HEK293 (cell line): ENCODE measurements around the gene SYT14.
A peak's percentile ranks its signal among the peaks of the same experiment; 100 is the strongest.

Experiments
- CTCF ChIA-PET: fragments of 350-600 bp; formaldehyde crosslinking; extraction: SDS; loops from one replicate; lab custom pipeline; 2021; ENCODE audit warnings: antibody characterized with exemption; lab: Yijun Ruan, JAX
- POLR2A ChIA-PET: fragments of 300-600 bp; formaldehyde crosslinking; extraction: SDS; loops from one replicate; lab custom pipeline; 2020; ENCODE audit warnings: antibody characterized with exemption, inconsistent platforms; lab: Yijun Ruan, JAX
- H3K27ac ChIP-seq: fragments of 200-500 bp; sonication (Bioruptor generic); 2 replicates; pipeline ENCODE4 v1.5.1; 2014; ENCODE audit warnings: low read depth, low read length, control low read depth, inconsistent platforms; ENCODE audit errors: extremely low read depth
- H3K36me3 ChIP-seq, 2 experiments: fragments of 200-500 bp in 1 of 2; sonication (Bioruptor generic) in 1 of 2; 1 replicate in 1 of 2; 2 replicates in 1 of 2; pipeline ENCODE4 v1.5.1; 2014 to 2017; ENCODE audit warnings: inconsistent platforms in 2 of 2, low read length in 2 of 2; ENCODE audit not compliant: control insufficient read depth in 2 of 2, insufficient read depth in 1 of 2
- H3K4me1 ChIP-seq: fragments of 200-500 bp; sonication (Bioruptor generic); 2 replicates; pipeline ENCODE4 v1.5.1; 2014; ENCODE audit warnings: mild to moderate bottlenecking, low read length, inconsistent platforms; ENCODE audit not compliant: control insufficient read depth, insufficient read depth
- H3K4me3 ChIP-seq: 2 replicates; pipeline ENCODE4 v1.5.1; 2011; ENCODE audit warnings: low read depth, mild to moderate bottlenecking, control low read depth, low read length, moderate library complexity
- H3K9me3 ChIP-seq: fragments of 200-500 bp; sonication (Bioruptor generic); 2 replicates; pipeline ENCODE4 v1.5.1; 2014; ENCODE audit warnings: low read depth, low read length, inconsistent platforms; ENCODE audit not compliant: control insufficient read depth, insufficient read depth
- BCL11A ChIP-seq: fragments of 450-650 bp; formaldehyde crosslinking; IDR thresholded peaks from 2 replicates; pipeline ENCODE4 v1.5.1; 2016; ENCODE audit warnings: low read depth, missing biosample characterization, missing genetic modification characterization
- FEZF1 ChIP-seq: fragments of 450-650 bp; formaldehyde crosslinking; IDR thresholded peaks from 2 replicates; pipeline ENCODE4 v1.5.1; 2016; ENCODE audit warnings: missing biosample characterization, missing genetic modification characterization
- GFI1B ChIP-seq: fragments of 450-650 bp; formaldehyde crosslinking; IDR thresholded peaks from 2 replicates; pipeline ENCODE4 v1.5.1; 2016; ENCODE audit warnings: missing biosample characterization, missing genetic modification characterization
- GLI4 ChIP-seq: fragments of 450-650 bp; formaldehyde crosslinking; IDR thresholded peaks from 2 replicates; pipeline ENCODE4 v1.5.1; 2016; ENCODE audit warnings: missing biosample characterization, missing genetic modification characterization
- GLIS2 ChIP-seq: fragments of 450-650 bp; formaldehyde crosslinking; IDR thresholded peaks from 2 replicates; pipeline ENCODE4 v1.5.1; 2016; ENCODE audit warnings: missing biosample characterization, missing genetic modification characterization
- KLF10 ChIP-seq: fragments of 450-650 bp; IDR thresholded peaks from 2 replicates; pipeline ENCODE4 v1.5.1; 2018; ENCODE audit warnings: missing biosample characterization, mild to moderate bottlenecking, missing genetic modification characterization
- KLF8 ChIP-seq: fragments of 450-650 bp; formaldehyde crosslinking; IDR thresholded peaks from 2 replicates; pipeline ENCODE4 v1.5.1; 2016; ENCODE audit warnings: missing biosample characterization, missing genetic modification characterization
- PATZ1 ChIP-seq: fragments of 450-650 bp; formaldehyde crosslinking; IDR thresholded peaks from 2 replicates; pipeline ENCODE4 v1.5.1; 2016; ENCODE audit warnings: missing biosample characterization, missing genetic modification characterization
- PRDM6 ChIP-seq: fragments of 450-650 bp; formaldehyde crosslinking; IDR thresholded peaks from 2 replicates; pipeline ENCODE4 v1.5.1; 2017; ENCODE audit warnings: missing biosample characterization, missing genetic modification characterization
- SP3 ChIP-seq: fragments of 450-650 bp; formaldehyde crosslinking; IDR thresholded peaks from 2 replicates; pipeline ENCODE4 v1.5.1; 2016; ENCODE audit warnings: missing biosample characterization, missing genetic modification characterization
- SP7 ChIP-seq: fragments of 450-650 bp; formaldehyde crosslinking; IDR thresholded peaks from 2 replicates; pipeline ENCODE4 v1.5.1; 2016; ENCODE audit warnings: missing biosample characterization, missing genetic modification characterization
- WT1 ChIP-seq: fragments of 450-650 bp; formaldehyde crosslinking; IDR thresholded peaks from 2 replicates; pipeline ENCODE4 v1.5.1; 2016; ENCODE audit warnings: missing biosample characterization, missing genetic modification characterization
- ZBTB1 ChIP-seq: fragments of 450-650 bp; formaldehyde crosslinking; IDR thresholded peaks from 2 replicates; pipeline ENCODE4 v1.5.1; 2016; ENCODE audit warnings: missing biosample characterization, missing genetic modification characterization
- ZNF146 ChIP-seq: fragments of 450-650 bp; formaldehyde crosslinking; IDR thresholded peaks from 2 replicates; pipeline ENCODE4 v1.5.1; 2016; ENCODE audit warnings: missing biosample characterization, missing genetic modification characterization
- ZNF239 ChIP-seq: fragments of 450-650 bp; formaldehyde crosslinking; IDR thresholded peaks from 2 replicates; pipeline ENCODE4 v1.5.1; 2016; ENCODE audit warnings: missing biosample characterization, missing genetic modification characterization
- ZNF266 ChIP-seq: fragments of 450-650 bp; formaldehyde crosslinking; IDR thresholded peaks from 2 replicates; pipeline ENCODE4 v1.5.1; 2016; ENCODE audit warnings: missing biosample characterization, missing genetic modification characterization, low read depth
- ZNF280D ChIP-seq: fragments of 450-650 bp; formaldehyde crosslinking; IDR thresholded peaks from 2 replicates; pipeline ENCODE4 v1.5.1; 2016; ENCODE audit warnings: missing biosample characterization, missing genetic modification characterization
- ZNF335 ChIP-seq: fragments of 450-650 bp; formaldehyde crosslinking; conservative IDR thresholded peaks from 2 replicates; pipeline ENCODE4 v1.5.1; 2016; ENCODE audit warnings: missing biosample characterization, missing genetic modification characterization
- ZNF354C ChIP-seq: fragments of 450-650 bp; formaldehyde crosslinking; IDR thresholded peaks from 2 replicates; pipeline ENCODE4 v1.5.1; 2016; ENCODE audit warnings: missing biosample characterization, missing genetic modification characterization, low read depth, borderline replicate concordance
- ZNF362 ChIP-seq: fragments of 450-650 bp; formaldehyde crosslinking; IDR thresholded peaks from 2 replicates; pipeline ENCODE4 v1.5.1; 2016; ENCODE audit warnings: missing biosample characterization, missing genetic modification characterization
- ZNF404 ChIP-seq: fragments of 450-650 bp; formaldehyde crosslinking; IDR thresholded peaks from 2 replicates; pipeline ENCODE4 v1.5.1; 2017; ENCODE audit warnings: missing biosample characterization, missing genetic modification characterization
- ZNF473 ChIP-seq: fragments of 450-650 bp; formaldehyde crosslinking; IDR thresholded peaks from 2 replicates; pipeline ENCODE4 v1.5.1; 2017; ENCODE audit warnings: missing biosample characterization, missing genetic modification characterization
- ZNF549 ChIP-seq: fragments of 450-650 bp; IDR thresholded peaks from 2 replicates; pipeline ENCODE4 v1.5.1; 2018; ENCODE audit warnings: missing biosample characterization, missing genetic modification characterization, mild to moderate bottlenecking, inconsistent platforms, moderate library complexity
- ZNF571 ChIP-seq: fragments of 450-650 bp; formaldehyde crosslinking; IDR thresholded peaks from 2 replicates; pipeline ENCODE4 v1.5.0; 2017; ENCODE audit warnings: missing biosample characterization, missing genetic modification characterization
- ZNF629 ChIP-seq: fragments of 450-650 bp; formaldehyde crosslinking; IDR thresholded peaks from 2 replicates; pipeline ENCODE4 v1.5.1; 2017; ENCODE audit warnings: missing biosample characterization, missing genetic modification characterization
- ZNF677 ChIP-seq: fragments of 450-650 bp; IDR thresholded peaks from 2 replicates; pipeline ENCODE4 v1.5.0; 2018; ENCODE audit warnings: missing biosample characterization, mild to moderate bottlenecking, missing genetic modification characterization, moderate library complexity
- ZNF76 ChIP-seq: fragments of 450-650 bp; formaldehyde crosslinking; IDR thresholded peaks from 2 replicates; pipeline ENCODE4; 2016; ENCODE audit warnings: low read depth, missing biosample characterization, missing genetic modification characterization, borderline replicate concordance
- ZNF791 ChIP-seq: fragments of 450-650 bp; formaldehyde crosslinking; IDR thresholded peaks from 2 replicates; pipeline ENCODE4 v1.5.1; 2016; ENCODE audit warnings: missing biosample characterization, missing genetic modification characterization
- ZSCAN30 ChIP-seq: fragments of 450-650 bp; IDR thresholded peaks from 2 replicates; pipeline ENCODE4 v1.5.1; 2018; ENCODE audit warnings: missing biosample characterization, mild to moderate bottlenecking, missing genetic modification characterization, moderate library complexity

Gene SYT14

GRCh38 chr1:210123383-210123782, 185.4 kb downstream of the SYT14 start (continued):
- TF ChIP-seq ZNF280D (no peak), ZNF473 (tag by site-specific recombination) (no peak), ZNF404 (tag by site-specific recombination) (no peak)

- Histone ChIP-seq H3K4me3 (no peak overlapping the region), H3K9me3 (no peaks in the 10 kb centered on the region), H3K27ac (no peak overlapping the region), H3K36me3 (no peaks in the 10 kb centered on the region), H3K4me1 (peaks cover 14% of the 10 kb centered on the region)
- POLR2A ChIA-PET = no interaction called here
- TF ChIP-seq KLF8 (tag by site-specific recombination) = peak; percentile 42
- TF ChIP-seq FEZF1 = no peak
- no peak for TF ChIP-seq ZNF335 (tag by site-specific recombination)
- 0 out of 2 replicates have a peak, but pooled peaks have one; percentile 19 for TF ChIP-seq BCL11A
- TF ChIP-seq WT1 (tag by site-specific recombination) = 0 out of 2 replicates have a peak, but pooled peaks have one; percentile 22
- no peak for TF ChIP-seq PATZ1
- no peak for TF ChIP-seq ZNF571
- no peak for TF ChIP-seq ZNF354C (tag by site-specific recombination)
- no peak for TF ChIP-seq ZNF549
- peak; percentile 71 for TF ChIP-seq ZNF629
- no peak for TF ChIP-seq ZNF146 (tag by site-specific recombination)
- 0 out of 2 replicates have a peak, but pooled peaks have one; percentile 51 for TF ChIP-seq ZBTB1 (tag by site-specific recombination)
- no peak for TF ChIP-seq ZNF266
- TF ChIP-seq PRDM6 = 0 out of 2 replicates have a peak, but pooled peaks have one; percentile 6
- TF ChIP-seq GLI4 (tag by site-specific recombination) = no peak
- no peak for TF ChIP-seq ZNF76 (tag by site-specific recombination)
- TF ChIP-seq ZSCAN30 (tag by site-specific recombination) = no peak
- no peak for TF ChIP-seq GLIS2 (tag by site-specific recombination)
- no peak for TF ChIP-seq GFI1B (tag by site-specific recombination)
- TF ChIP-seq SP7 (tag by site-specific recombination) = peak; percentile 54
- peak; percentile 20; the same call in 1 of the 2 replicates for TF ChIP-seq ZNF362 (tag by site-specific recombination)
- no peak for TF ChIP-seq ZNF239 (tag by site-specific recombination)
- no peak for TF ChIP-seq ZNF791 (tag by site-specific recombination)
- no peak for TF ChIP-seq ZNF677
- peak; percentile 45; the same call in 1 of the 2 replicates for TF ChIP-seq SP3 (tag by site-specific recombination)
- TF ChIP-seq KLF10 (tag by site-specific recombination) = no peak
- CTCF ChIA-PET = no interaction called here
Observed at GRCh38 chr1:210123924-210124589, 186.0 kb downstream of the SYT14 start.
